Measurements from ENCODE around the gene IFI27L2.

DNA sequence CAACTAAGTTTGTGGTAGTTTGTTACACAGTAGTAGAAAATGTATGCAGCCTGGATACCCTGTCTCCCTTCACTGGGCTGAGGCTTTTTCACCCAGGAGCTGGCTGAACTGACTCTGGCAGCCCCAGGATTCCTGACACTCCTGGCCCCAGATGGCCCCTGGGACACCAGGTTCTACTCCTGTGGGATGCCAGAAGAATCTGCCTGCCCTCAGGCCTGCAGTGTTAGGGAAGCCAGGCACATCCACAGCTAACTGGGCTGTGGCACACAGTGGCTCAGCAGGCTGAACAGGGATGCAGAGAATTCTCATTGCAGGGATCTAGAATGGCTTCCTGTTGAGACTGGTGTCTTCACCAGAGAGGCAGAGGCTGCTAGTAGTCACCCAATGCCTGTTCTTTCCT, 10.3 kb downstream of the IFI27L2 start:
- TF ChIP-seq POLR2A (IDR thresholded peaks at IDR 0.05), result no peak
- no peak for TF ChIP-seq CTCF (IDR thresholded peaks at IDR 0.05)
- TF ChIP-seq POLR2AphosphoS5 (IDR thresholded peaks at IDR 0.05), result no peak
- TF ChIP-seq EP300 (IDR thresholded peaks at IDR 0.05), result no peak

Measured in stomach (tissue), 4 donors.